Esophagus squamous epithelium (tissue), 4 donors: ENCODE data around the gene MKS1.

Source experiments
- POLR2A ChIP-seq, 4 donors: fragments of 450-650 bp; IDR thresholded peaks; one replicate each; pipeline ENCODE4 v1.6.1; 2017; ENCODE audit warnings: antibody characterized with exemption in 4 of 4, mild to moderate bottlenecking in 4 of 4, moderate library complexity in 3 of 4
- TF ChIP-seq, protein P1 (sequence below), 6 experiments: fragments of 450-650 bp in 4 of 6; fragments of 200-600 bp in 2 of 6; sonication (generic) in 2 of 6; IDR thresholded peaks; one replicate each; pipeline ENCODE4 v1.5.1; 2016 to 2019; ENCODE audit warnings: antibody characterized with exemption in 6 of 6, mild to moderate bottlenecking in 4 of 6, moderate library complexity in 4 of 6

DNA sequence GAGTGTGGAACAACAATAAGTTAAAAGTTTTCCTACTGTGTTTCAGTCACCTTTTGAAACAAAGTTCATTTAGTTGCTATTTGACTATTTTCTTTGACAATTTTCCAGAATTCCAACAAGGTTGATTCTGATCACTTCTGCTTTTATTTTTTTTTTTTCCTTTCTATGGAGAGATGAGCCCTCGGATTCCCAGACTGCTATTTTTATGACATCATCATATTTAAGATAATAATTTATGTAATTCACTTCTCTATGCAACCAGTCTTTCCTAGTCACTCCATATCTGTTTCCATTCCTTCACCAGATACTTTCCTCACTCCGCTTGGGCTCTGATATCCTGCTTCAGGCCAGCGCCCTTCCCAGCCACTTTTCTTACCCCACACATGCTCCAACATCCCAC lies 44.2 kb downstream of the MKS1 start:
- no peak for TF ChIP-seq POLR2A (IDR thresholded peaks at IDR 0.05)
- TF ChIP-seq, protein P1, sequence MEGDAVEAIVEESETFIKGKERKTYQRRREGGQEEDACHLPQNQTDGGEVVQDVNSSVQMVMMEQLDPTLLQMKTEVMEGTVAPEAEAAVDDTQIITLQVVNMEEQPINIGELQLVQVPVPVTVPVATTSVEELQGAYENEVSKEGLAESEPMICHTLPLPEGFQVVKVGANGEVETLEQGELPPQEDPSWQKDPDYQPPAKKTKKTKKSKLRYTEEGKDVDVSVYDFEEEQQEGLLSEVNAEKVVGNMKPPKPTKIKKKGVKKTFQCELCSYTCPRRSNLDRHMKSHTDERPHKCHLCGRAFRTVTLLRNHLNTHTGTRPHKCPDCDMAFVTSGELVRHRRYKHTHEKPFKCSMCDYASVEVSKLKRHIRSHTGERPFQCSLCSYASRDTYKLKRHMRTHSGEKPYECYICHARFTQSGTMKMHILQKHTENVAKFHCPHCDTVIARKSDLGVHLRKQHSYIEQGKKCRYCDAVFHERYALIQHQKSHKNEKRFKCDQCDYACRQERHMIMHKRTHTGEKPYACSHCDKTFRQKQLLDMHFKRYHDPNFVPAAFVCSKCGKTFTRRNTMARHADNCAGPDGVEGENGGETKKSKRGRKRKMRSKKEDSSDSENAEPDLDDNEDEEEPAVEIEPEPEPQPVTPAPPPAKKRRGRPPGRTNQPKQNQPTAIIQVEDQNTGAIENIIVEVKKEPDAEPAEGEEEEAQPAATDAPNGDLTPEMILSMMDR (IDR thresholded peaks at IDR 0.05): no peak
